Smooth muscle cell (in vitro differentiated cells): Measurements from ENCODE around the gene OGFOD1. TPM values are rescaled to one million over a fixed set of nuclear protein-coding genes. Genes with fewer than 3 reads are reported as not detected.

Experiments
- DNase-seq: peaks from one replicate; lab custom pipeline; 2025; ENCODE audit not compliant: unreplicated experiment; lab: John Stamatoyannopoulos, UW
- H2AFZ ChIP-seq: fragments of 200-600 bp; sonication (generic); 2 replicates; pipeline ENCODE4 v1.6.0; 2016; ENCODE audit warnings: antibody characterized with exemption, low read depth, mild to moderate bottlenecking
- H3F3A ChIP-seq: fragments of 200-600 bp; sonication (generic); 2 replicates; pipeline ENCODE4 v1.6.0; 2017; ENCODE audit warnings: antibody characterized with exemption, low read depth
- H3K27ac ChIP-seq: fragments of 200-600 bp; sonication (generic); 2 replicates; pipeline ENCODE4 v1.5.1; 2016; ENCODE audit warnings: low read depth, mild to moderate bottlenecking
- H3K27me3 ChIP-seq: fragments of 200-600 bp; sonication (generic); 2 replicates; pipeline ENCODE4 v1.6.1; 2016; ENCODE audit warnings: low read depth, mild to moderate bottlenecking
- H3K36me3 ChIP-seq: fragments of 200-600 bp; sonication (generic); 2 replicates; pipeline ENCODE4 v1.5.1; 2016; ENCODE audit warnings: low read depth
- H3K4me1 ChIP-seq: fragments of 200-600 bp; sonication (generic); 2 replicates; pipeline ENCODE4 v1.5.1; 2016; ENCODE audit warnings: low read depth
- H3K4me2 ChIP-seq: fragments of 200-600 bp; sonication (generic); 2 replicates; pipeline ENCODE4 v1.6.0; 2016; ENCODE audit warnings: mild to moderate bottlenecking
- H3K4me3 ChIP-seq: fragments of 200-600 bp; sonication (generic); 2 replicates; pipeline ENCODE4 v1.5.1; 2016; ENCODE audit warnings: mild to moderate bottlenecking
- H3K79me2 ChIP-seq: fragments of 200-600 bp; sonication (generic); 2 replicates; pipeline ENCODE4 v1.6.0; 2016; ENCODE audit warnings: low read depth, mild to moderate bottlenecking
- H3K9ac ChIP-seq: fragments of 200-600 bp; sonication (generic); 2 replicates; pipeline ENCODE4 v1.6.0; 2016; ENCODE audit warnings: low read depth
- H3K9me3 ChIP-seq: fragments of 200-600 bp; sonication (generic); replicated peaks from 2 replicates; pipeline ENCODE4 v1.5.1; 2016; ENCODE audit warnings: low read depth
- H4K20me1 ChIP-seq: fragments of 200-600 bp; sonication (generic); 2 replicates; pipeline ENCODE4 v1.6.0; 2016; ENCODE audit warnings: low read depth
- CTCF ChIP-seq: fragments of 200-600 bp; sonication (generic); IDR thresholded peaks from 2 replicates; pipeline ENCODE4 v1.5.1; 2017; ENCODE audit warnings: borderline replicate concordance, mild to moderate bottlenecking, antibody characterized with exemption; ENCODE audit not compliant: insufficient read depth, poor library complexity, severe bottlenecking
- WGBS: methylation state at CpG from one replicate; pipeline ENCODE4 v1.1.7; 2016; ENCODE audit warnings: low lambda C conversion rate; 5-methylcytosine and 5-hydroxymethylcytosine counted together
- polyA plus RNA-seq: library from polyadenylated mRNA; unstranded; fragments of >200 nt; fragmentation: Nextera tagmentation; extraction: Ambion mirVana; gene quantifications from 2 replicates; pipeline ENCODE4 v1.2.1, GENCODE V29; 2016
- total RNA-seq: library from RNA; depleted of rRNA; stranded (reverse); fragments of >200 nt; gene quantifications from 2 replicates; pipeline ENCODE4 v1.2.3, GENCODE V29; 2014

OGFOD1 gene
- total and polyA plus RNA-seq, 2 experiments from 2014 or later: 68.7 to 107 TPM

GRCh38 chr16:56491657-56492261 lies 40.4 kb downstream of the OGFOD1 start:
- no peak for TF ChIP-seq CTCF
- no peaks in the 10 kb centered on the region for H3K27me3 ChIP-seq

GRCh38 chr16:56493126-56493525 lies 41.8 kb downstream of the OGFOD1 start:
- H2AFZ ChIP-seq: no peak overlapping the region
- H3K27me3 ChIP-seq: no peaks in the 10 kb centered on the region
- no peak for DNase-seq
- H3K36me3 ChIP-seq: peaks cover 6% of the 10 kb centered on the region
- H3K9ac ChIP-seq: no peak overlapping the region
- H3K4me1 ChIP-seq: no peaks in the 10 kb centered on the region
- no peaks in the 10 kb centered on the region for H4K20me1 ChIP-seq
- H3K9me3 ChIP-seq: no peaks in the 10 kb centered on the region
- no peaks in the 10 kb centered on the region for H3F3A ChIP-seq
- H3K4me2 ChIP-seq: no peak overlapping the region
- H3K4me3 ChIP-seq: no peak overlapping the region
- no peak for TF ChIP-seq CTCF
- H3K79me2 ChIP-seq: no peaks in the 10 kb centered on the region
- 70% methylated on average over 2 of the region's 2 CpGs for whole genome bisulfite sequencing
- no peak overlapping the region for H3K27ac ChIP-seq

More at GRCh38 chr16:56491657-56492261, 40.4 kb downstream of the OGFOD1 start:
- no peaks in the 10 kb centered on the region for H4K20me1 ChIP-seq
- no peaks in the 10 kb centered on the region for H3K9me3 ChIP-seq
- H3K4me2 ChIP-seq: no peak overlapping the region
- no peak overlapping the region for H2AFZ ChIP-seq
- no peaks in the 10 kb centered on the region for H3K4me1 ChIP-seq
- H3K9ac ChIP-seq: no peak overlapping the region
- H3K27ac ChIP-seq: no peak overlapping the region
- H3K36me3 ChIP-seq: no peaks in the 10 kb centered on the region
- no peaks in the 10 kb centered on the region for H3F3A ChIP-seq
- H3K79me2 ChIP-seq: no peaks in the 10 kb centered on the region
- no peak for DNase-seq
- 93% methylated on average over 4 of the region's 4 CpGs for WGBS
- H3K4me3 ChIP-seq: no peak overlapping the region

DNA sequence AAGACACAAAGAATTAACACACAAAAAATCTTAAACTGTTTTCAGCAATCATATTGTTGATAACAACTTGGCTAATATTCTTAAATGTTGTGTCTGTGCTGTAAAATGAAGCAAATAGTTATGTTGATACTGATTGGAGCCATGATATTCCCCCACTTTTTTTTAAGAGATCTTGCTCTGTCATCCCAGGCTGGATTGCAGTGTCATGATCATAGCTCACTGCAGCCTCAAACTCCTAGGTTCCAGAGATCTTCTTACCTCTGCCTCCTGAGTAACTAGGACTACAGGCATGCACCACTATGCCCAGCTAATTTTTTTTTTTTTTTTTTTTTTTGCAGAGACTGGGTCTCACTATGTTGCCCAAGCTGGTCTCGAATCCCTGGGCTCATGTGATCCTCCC lies 42.5 kb downstream of the OGFOD1 start:
- Histone ChIP-seq H3K4me1 (no peaks in the 10 kb centered on the region), H3K79me2 (no peaks in the 10 kb centered on the region), H3K4me2 (no peak overlapping the region), H3K9ac (no peak overlapping the region), H4K20me1 (no peaks in the 10 kb centered on the region), H3K9me3 (no peaks in the 10 kb centered on the region), H3K4me3 (no peak overlapping the region), H3K27ac (no peak overlapping the region), H3K27me3 (no peaks in the 10 kb centered on the region), H2AFZ (no peak overlapping the region), H3K36me3 (peaks cover 12% of the 10 kb centered on the region), H3F3A (no peaks in the 10 kb centered on the region)
- DNase-seq: no peak
- 93% methylated on average over 1 of the region's 1 CpG for WGBS
- no peak for TF ChIP-seq CTCF

- H3K4me1 ChIP-seq: no peaks in the 10 kb centered on the region
- H3F3A ChIP-seq: no peaks in the 10 kb centered on the region
- no peak for TF ChIP-seq CTCF
- H2AFZ ChIP-seq: no peak overlapping the region
- no peak for DNase-seq
- H3K79me2 ChIP-seq: no peaks in the 10 kb centered on the region
- H3K9me3 ChIP-seq: no peaks in the 10 kb centered on the region
- H3K9ac ChIP-seq: no peak overlapping the region
- H3K4me3 ChIP-seq: no peak overlapping the region
- WGBS: 90% methylated on average over 3 of the region's 3 CpGs
- H4K20me1 ChIP-seq: no peaks in the 10 kb centered on the region
- no peak overlapping the region for H3K4me2 ChIP-seq
- H3K27me3 ChIP-seq: no peaks in the 10 kb centered on the region
- peaks cover 19% of the 10 kb centered on the region for H3K36me3 ChIP-seq
- H3K27ac ChIP-seq: no peak overlapping the region
Measured at GRCh38 chr16:56505181-56505580, 53.8 kb downstream of the OGFOD1 start.
